ENCODE measurements around the gene IL17REL. TPM values are rescaled to one million over a fixed set of nuclear protein-coding genes. Genes with fewer than 3 reads are reported as not detected.
A peak's percentile ranks its signal among the peaks of the same experiment; 100 is the strongest.

Gene IL17REL
- total and polyA plus RNA-seq, 2 of the 13 experiments (the other 11 are each of a cell fraction or from before 2014, with no cell fraction given), result not detected

- TF ChIP-seq CSRNP1 (CRISPR knock-in tag; IDR thresholded peaks at IDR 0.05), result no peak
- TF ChIP-seq TAF1 (CRISPR knock-in tag; IDR thresholded peaks at IDR 0.05), result peak; percentile 45; the same call in 1 of the 2 replicates
- TF ChIP-seq ELK4 (CRISPR knock-in tag; IDR thresholded peaks at IDR 0.05; ENCODE audit: borderline replicate concordance), result no peak
- TF ChIP-seq SAP130 (CRISPR knock-in tag; IDR thresholded peaks at IDR 0.05; ENCODE audit: low read depth), result peak; percentile 85
- TF ChIP-seq SSRP1 (CRISPR knock-in tag; IDR thresholded peaks at IDR 0.05), result peak; percentile 29; the same call in 1 of the 2 replicates
- no peak for TF ChIP-seq ZNF773 (CRISPR knock-in tag; IDR thresholded peaks at IDR 0.05; ENCODE audit: borderline replicate concordance)
- peak; percentile 63 for TF ChIP-seq ZNF883 (CRISPR knock-in tag; IDR thresholded peaks at IDR 0.05; ENCODE audit: not compliant biosample characterization)
- TF ChIP-seq ZNF18 (CRISPR knock-in tag; IDR thresholded peaks at IDR 0.05; ENCODE audit: insufficient replicate concordance), result peak; percentile 85
- peak; percentile 69; the same call in 1 of the 2 replicates for TF ChIP-seq SOX5 (CRISPR knock-in tag; IDR thresholded peaks at IDR 0.05; ENCODE audit: borderline replicate concordance)
- peak; percentile 63; the same call in 1 of the 2 replicates for TF ChIP-seq ZXDC (CRISPR knock-in tag; IDR thresholded peaks at IDR 0.05)
- peak; percentile 77; the same call in 1 of the 2 replicates for TF ChIP-seq BATF2 (CRISPR knock-in tag; IDR thresholded peaks at IDR 0.05)
- 0 out of 2 replicates have a peak, but pooled peaks have one; percentile 40 for TF ChIP-seq POGK (CRISPR knock-in tag; conservative IDR thresholded peaks at IDR 0.05)
- TF ChIP-seq TBX2 (CRISPR knock-in tag; IDR thresholded peaks at IDR 0.05; ENCODE audit: borderline replicate concordance), result peak; percentile 55; the same call in 1 of the 2 replicates
- TF ChIP-seq NFYC (CRISPR knock-in tag; IDR thresholded peaks at IDR 0.05), result 0 out of 2 replicates have a peak, but pooled peaks have one; percentile 23
- no peak for TF ChIP-seq GABPA (IDR thresholded peaks at IDR 0.05; ENCODE audit: low read depth, low read length)
- TF ChIP-seq GABPA (CRISPR knock-in tag; IDR thresholded peaks at IDR 0.05; ENCODE audit: low read depth), result no peak
- peak; percentile 36 for TF ChIP-seq ZMAT3 (CRISPR knock-in tag; conservative IDR thresholded peaks at IDR 0.05)
- peak; percentile 92 for TF ChIP-seq ZNF296 (CRISPR knock-in tag; conservative IDR thresholded peaks at IDR 0.05)
Observed at GRCh38 chr22:49958931-49959781, 53.4 kb downstream of the IL17REL start (continued).

Data from HepG2 (cell line).